Upper lobe of left lung (tissue), 4 donors: ENCODE data around the gene STX11.

ENCODE experiments used
- POLR2AphosphoS5 ChIP-seq, 2 donors: sonication (generic); formaldehyde crosslinking; IDR thresholded peaks; one replicate each; pipeline ENCODE4 v1.5.1; 2017; ENCODE audit warnings: antibody characterized with exemption in 2 of 2
- TF ChIP-seq, protein P1 (sequence below), 6 experiments: fragments of 450-650 bp in 4 of 6; fragments of 200-600 bp in 2 of 6; sonication (generic) in 2 of 6; IDR thresholded peaks; one replicate each; pipeline ENCODE4 v1.5.1; 2016 to 2019; ENCODE audit warnings: antibody characterized with exemption in 6 of 6

GRCh38 chr6:144104488-144104887 is 45.8 kb upstream of the STX11 start:
- TF ChIP-seq POLR2AphosphoS5 (IDR thresholded peaks at IDR 0.05): no peak
- TF ChIP-seq, protein P1, sequence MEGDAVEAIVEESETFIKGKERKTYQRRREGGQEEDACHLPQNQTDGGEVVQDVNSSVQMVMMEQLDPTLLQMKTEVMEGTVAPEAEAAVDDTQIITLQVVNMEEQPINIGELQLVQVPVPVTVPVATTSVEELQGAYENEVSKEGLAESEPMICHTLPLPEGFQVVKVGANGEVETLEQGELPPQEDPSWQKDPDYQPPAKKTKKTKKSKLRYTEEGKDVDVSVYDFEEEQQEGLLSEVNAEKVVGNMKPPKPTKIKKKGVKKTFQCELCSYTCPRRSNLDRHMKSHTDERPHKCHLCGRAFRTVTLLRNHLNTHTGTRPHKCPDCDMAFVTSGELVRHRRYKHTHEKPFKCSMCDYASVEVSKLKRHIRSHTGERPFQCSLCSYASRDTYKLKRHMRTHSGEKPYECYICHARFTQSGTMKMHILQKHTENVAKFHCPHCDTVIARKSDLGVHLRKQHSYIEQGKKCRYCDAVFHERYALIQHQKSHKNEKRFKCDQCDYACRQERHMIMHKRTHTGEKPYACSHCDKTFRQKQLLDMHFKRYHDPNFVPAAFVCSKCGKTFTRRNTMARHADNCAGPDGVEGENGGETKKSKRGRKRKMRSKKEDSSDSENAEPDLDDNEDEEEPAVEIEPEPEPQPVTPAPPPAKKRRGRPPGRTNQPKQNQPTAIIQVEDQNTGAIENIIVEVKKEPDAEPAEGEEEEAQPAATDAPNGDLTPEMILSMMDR (IDR thresholded peaks at IDR 0.05): no peak
